Activated T-helper 9 cell treated with anti-CD3 and anti-CD28 coated beads, Interleukin-2, amount 50 U/mL, for 16 hours (primary cell): Measurements from ENCODE around the gene RBM19.

Source experiments
- DNase-seq: peaks from one replicate; pipeline ENCODE4 v3.0.0-alpha.2; 2020; ENCODE audit warnings: low read depth

RBM19 gene

DNA sequence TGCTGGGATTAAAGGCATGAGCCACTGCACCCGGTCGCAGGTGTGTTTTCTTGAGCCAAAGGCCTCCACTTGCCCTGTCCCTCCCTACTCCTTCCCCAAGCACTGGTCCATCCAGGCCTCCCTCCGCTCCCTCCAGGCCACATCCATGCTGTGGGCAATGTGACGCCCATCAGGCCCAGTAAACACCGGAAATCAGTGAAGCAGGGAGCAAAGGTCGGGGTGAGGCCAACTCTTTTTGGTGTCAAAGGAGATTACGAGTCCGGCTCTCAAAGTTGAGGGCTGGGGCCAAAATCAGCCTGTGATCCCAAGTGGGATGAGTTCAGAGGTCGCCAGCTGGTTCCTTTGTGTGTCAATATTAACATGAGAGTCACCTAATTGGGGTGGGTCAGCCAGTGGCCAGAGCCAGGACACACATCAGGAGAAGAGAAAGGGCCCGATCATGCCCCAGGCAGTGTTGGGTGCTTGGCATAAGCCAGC, 195.7 kb downstream of the RBM19 start:
- DNase-seq, result no peak

DNA sequence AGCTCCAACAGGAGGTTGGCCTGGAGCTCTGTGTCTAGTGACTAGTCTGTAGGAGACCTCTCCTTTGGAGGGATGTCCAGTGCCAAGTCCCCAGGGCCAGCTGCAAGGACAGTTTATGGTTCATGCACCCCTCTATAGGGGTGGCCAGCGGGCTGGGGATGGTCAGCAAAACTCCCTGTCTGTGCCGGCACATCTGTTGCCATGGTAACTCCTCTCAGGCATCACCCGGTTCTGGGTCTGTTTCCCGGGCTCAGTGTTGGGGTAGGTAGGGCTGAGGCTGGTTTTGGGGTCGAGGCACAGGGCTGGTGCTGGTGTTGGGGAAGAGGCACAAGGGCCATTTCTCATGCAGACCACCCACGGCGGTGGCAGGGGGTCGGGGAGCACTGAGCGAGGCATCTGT, 196.8 kb downstream of the RBM19 start:
- no peak for DNase-seq

DNA sequence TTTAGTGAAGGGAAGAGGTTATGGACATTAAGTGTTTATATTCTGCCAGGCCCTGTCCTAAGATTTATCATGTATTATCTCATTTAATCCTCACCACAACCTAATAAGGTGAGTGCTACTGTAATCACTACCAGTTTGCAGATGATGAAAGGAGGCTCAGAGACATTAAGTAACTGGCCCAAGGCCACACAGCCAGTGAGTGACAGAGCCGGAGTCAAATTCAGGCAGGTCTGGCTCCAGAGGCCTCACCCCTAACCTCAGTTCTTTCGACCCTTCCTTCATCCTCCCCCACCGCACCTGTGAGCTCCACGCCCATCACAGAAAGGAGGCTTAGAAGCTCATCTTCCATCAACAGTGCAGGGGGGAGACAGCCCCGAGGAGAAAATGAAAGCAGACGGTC, 197.3 kb downstream of the RBM19 start:
- no peak for DNase-seq

DNA sequence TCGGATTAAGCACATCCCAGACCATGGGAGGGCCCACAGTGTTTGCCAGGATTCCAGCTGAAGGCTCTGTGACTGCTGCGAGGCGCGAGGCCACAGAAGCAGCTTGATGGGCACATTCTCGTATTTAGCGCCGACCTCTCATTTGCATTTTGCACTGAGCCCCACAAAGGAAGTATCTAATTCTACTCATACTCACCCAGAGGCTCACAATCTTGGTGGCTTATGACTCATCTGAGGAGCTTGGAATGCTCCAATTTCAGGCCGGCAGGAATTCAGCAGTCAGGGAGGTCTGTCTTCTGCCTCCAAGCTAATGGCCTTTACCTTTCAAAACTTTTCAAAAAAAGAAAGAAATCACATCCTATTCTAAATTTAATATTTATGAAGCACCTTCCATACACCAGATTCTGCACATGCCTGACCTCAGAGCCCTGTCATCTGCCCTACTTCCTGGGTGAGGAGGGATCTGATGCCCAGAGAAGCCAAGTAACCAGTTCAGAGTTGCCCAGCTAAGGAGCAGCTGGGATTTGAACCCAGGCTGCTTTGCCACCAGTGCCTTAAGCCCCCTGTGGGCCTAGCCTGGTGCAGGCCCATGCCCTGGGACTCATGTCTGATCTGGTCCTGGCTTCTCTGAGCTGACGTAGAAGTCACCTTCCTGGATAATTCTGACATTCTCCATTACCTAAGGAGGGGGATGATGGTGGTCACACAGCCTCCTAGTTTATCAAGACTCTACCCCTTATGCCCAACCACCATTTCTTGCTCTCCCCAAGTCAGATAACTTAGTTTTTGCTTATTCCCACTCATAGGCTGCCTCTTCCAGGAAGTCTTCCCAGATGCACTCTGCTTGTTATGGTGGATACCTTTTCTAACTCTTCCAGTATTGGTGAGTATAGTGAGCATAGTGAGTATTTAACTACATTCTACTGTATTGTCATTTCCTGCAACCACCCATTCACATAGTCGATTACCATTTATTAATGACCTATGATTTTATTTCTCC, 198.9 kb downstream of the RBM19 start:
- DNase-seq, result no peak
